OCI-LY7 (cell line): ENCODE results near the gene TWIST2. TPM values are rescaled to one million over a fixed set of nuclear protein-coding genes. Genes with fewer than 3 reads are reported as not detected.

ENCODE experiments used
- BruUV-seq: library from RNA; stranded (reverse); fragments of 400-500 nt; replicated peaks from 2 replicates; lab custom pipeline; 2021; lab: Mats Ljungman, UMichigan
- CTCF ChIA-PET: fragments of 300-600 bp; sonication (Branson Sonifier 250); formaldehyde crosslinking; loops from one replicate; lab custom pipeline; 2022; ENCODE audit warnings: antibody characterized with exemption; ENCODE audit not compliant: unreplicated experiment; lab: Charles Lee
- POLR2A ChIA-PET: fragments of 300-600 bp; sonication (Branson Sonifier 250); formaldehyde crosslinking; loops from one replicate; lab custom pipeline; 2022; ENCODE audit warnings: antibody characterized with exemption; lab: Charles Lee
- DNase-seq: peaks from one replicate; pipeline ENCODE4 v3.0.0-alpha.2; 2015; ENCODE audit warnings: low spot score
- H2AFZ ChIP-seq: fragments of 200-600 bp; sonication (generic), shearing (Covaris generic); 2 replicates; pipeline ENCODE4 v1.6.1; 2014; ENCODE audit warnings: mild to moderate bottlenecking, antibody characterized with exemption, low read length, moderate library complexity
- H3K27ac ChIP-seq: fragments of 200-600 bp; sonication (generic); 2 replicates; pipeline ENCODE4 v1.5.1; 2014; ENCODE audit warnings: mixed run types, low read depth, mild to moderate bottlenecking, moderate library complexity, low read length, inconsistent platforms; ENCODE audit not compliant: poor library complexity, severe bottlenecking
- H3K36me3 ChIP-seq: fragments of 200-600 bp; sonication (generic); 2 replicates; pipeline ENCODE4 v1.6.1; 2014; ENCODE audit warnings: mild to moderate bottlenecking, antibody characterized with exemption, low read length, moderate library complexity, mixed read lengths; ENCODE audit not compliant: insufficient read depth
- H3K4me1 ChIP-seq: fragments of 200-600 bp; sonication (generic); 2 replicates; pipeline ENCODE4 v1.5.1; 2014; ENCODE audit warnings: mild to moderate bottlenecking, low read length; ENCODE audit not compliant: insufficient read depth, poor library complexity, severe bottlenecking
- H3K4me2 ChIP-seq: fragments of 200-600 bp; sonication (generic); 2 replicates; pipeline ENCODE4 v1.6.1; 2014; ENCODE audit warnings: mild to moderate bottlenecking, low read length
- H3K4me3 ChIP-seq: fragments of 200-600 bp; sonication (generic); 2 replicates; pipeline ENCODE4 v1.5.1; 2014; ENCODE audit warnings: mild to moderate bottlenecking, low read depth, low read length; ENCODE audit not compliant: poor library complexity, severe bottlenecking
- H3K79me2 ChIP-seq: fragments of 200-600 bp; sonication (generic); 2 replicates; pipeline ENCODE4 v1.6.1; 2016; ENCODE audit warnings: low read depth, mild to moderate bottlenecking, low read length, moderate library complexity, mixed read lengths; ENCODE audit not compliant: insufficient read depth
- H3K9me2 ChIP-seq: fragments of 200-600 bp; sonication (generic); 2 replicates; pipeline ENCODE4 v1.6.1; 2016; ENCODE audit warnings: mild to moderate bottlenecking, low read length, mixed read lengths; ENCODE audit not compliant: insufficient read depth
- H3K9me3 ChIP-seq: fragments of 200-600 bp; sonication (generic); 2 replicates; pipeline ENCODE4 v1.6.1; 2014; ENCODE audit warnings: mild to moderate bottlenecking, mixed run types, low read length, mixed read lengths
- H4K20me1 ChIP-seq: fragments of 200-600 bp; sonication (generic); 2 replicates; pipeline ENCODE4 v1.6.1; 2014; ENCODE audit warnings: mild to moderate bottlenecking, antibody characterized with exemption, low read length, moderate library complexity, mixed read lengths; ENCODE audit not compliant: insufficient read depth
- CTCF ChIP-seq: fragments of 200-600 bp; sonication (generic); conservative IDR thresholded peaks from 2 replicates; pipeline ENCODE4 v1.5.1; 2014; ENCODE audit warnings: mild to moderate bottlenecking, antibody characterized with exemption, low read length, moderate library complexity, mixed read lengths
- EZH2phosphoT487 ChIP-seq: fragments of 200-600 bp; sonication (generic); IDR thresholded peaks from 2 replicates; pipeline ENCODE4 v1.6.1; 2018; ENCODE audit warnings: low read depth, borderline replicate concordance, mild to moderate bottlenecking, mixed run types, antibody characterized with exemption, low read length, moderate library complexity, mixed read lengths
- intact Hi-C: fragments of 100-400 bp; cut with micrococcal nuclease; formaldehyde crosslinking; loops from one replicate; pipeline ENCODE4 v1.10.0; 2022; ENCODE audit not compliant: unreplicated experiment
- total RNA-seq, 2 experiments: library from RNA; depleted of rRNA in 1 of 2; stranded (reverse); fragments of >200 nt in 1 of 2; shearing (Covaris generic) in 1 of 2; gene quantifications; 2 replicates each; pipeline ENCODE4 v1.2.3, GENCODE V29; 2014 to 2022

TWIST2 gene
- total RNA-seq, 2 experiments from 2014 or later, result not detected

- Histone ChIP-seq H3K9me3 (no peaks in the 10 kb centered on the region), H3K79me2 (no peaks in the 10 kb centered on the region), H3K4me1 (no peaks in the 10 kb centered on the region), H3K27ac (no peak overlapping the region), H3K4me3 (no peak overlapping the region), H4K20me1 (no peaks in the 10 kb centered on the region), H2AFZ (no peak overlapping the region), H3K9me2 (no peaks in the 10 kb centered on the region), H3K4me2 (no peak overlapping the region), H3K36me3 (no peaks in the 10 kb centered on the region)
- TF ChIP-seq CTCF (no peak), EZH2phosphoT487 (no peak)
- DNase-seq, result no peak
- CTCF ChIA-PET, result no interaction called here
- no TSS peak for BruUV-seq
- intact Hi-C loops, result no loop called here
- POLR2A ChIA-PET, result no interaction called here
These were observed 107.1 kb downstream of the TWIST2 start for GRCh38 chr2:238954841-238955591.

GRCh38 chr2:238955648-238956531, 108.0 kb downstream of the TWIST2 start:
- Histone ChIP-seq H3K4me3 (no peak overlapping the region), H4K20me1 (no peaks in the 10 kb centered on the region), H3K4me2 (no peak overlapping the region), H3K9me3 (no peaks in the 10 kb centered on the region), H3K27ac (no peak overlapping the region), H3K79me2 (no peaks in the 10 kb centered on the region), H3K9me2 (no peaks in the 10 kb centered on the region), H3K4me1 (no peaks in the 10 kb centered on the region), H3K36me3 (no peaks in the 10 kb centered on the region), H2AFZ (no peak overlapping the region)
- intact Hi-C loops, result no loop called here
- TF ChIP-seq EZH2phosphoT487 (no peak), CTCF (no peak)
- ChIA-PET CTCF (no interaction called here), POLR2A (no interaction called here)
- DNase-seq, result no peak
- BruUV-seq, result no TSS peak

GRCh38 chr2:238956676-238957075, 108.8 kb downstream of the TWIST2 start:
- no peaks in the 10 kb centered on the region for H3K4me1 ChIP-seq
- CTCF ChIA-PET, result no interaction called here
- POLR2A ChIA-PET, result no interaction called here
- H3K4me3 ChIP-seq, result no peak overlapping the region
- H3K79me2 ChIP-seq, result no peaks in the 10 kb centered on the region
- intact Hi-C loops, result no loop called here
- H2AFZ ChIP-seq, result no peak overlapping the region
- H3K9me2 ChIP-seq, result no peaks in the 10 kb centered on the region
- no TSS peak for BruUV-seq
- no peaks in the 10 kb centered on the region for H4K20me1 ChIP-seq
- no peak for DNase-seq
- H3K4me2 ChIP-seq, result no peak overlapping the region
- H3K27ac ChIP-seq, result no peak overlapping the region
- no peaks in the 10 kb centered on the region for H3K36me3 ChIP-seq
- TF ChIP-seq CTCF (no peak), EZH2phosphoT487 (no peak)
- no peaks in the 10 kb centered on the region for H3K9me3 ChIP-seq
